ENCODE results near the gene SMCO2. TPM values are rescaled to one million over a fixed set of nuclear protein-coding genes. Genes with fewer than 3 reads are reported as not detected.

Gene SMCO2
- total RNA-seq (2014; rRNA removed; shearing (Covaris generic); ENCODE audit: low replicate concordance): not detected in 2 replicates

GRCh38 chr12:27446436-27446835 is at the start of gene SMCO2:
Gene SMCO2, plus strand, starts transcription at chr12:27446736. Its CDS starts 23,896 bp downstream, at chr12:27470632.
- peaks cover 2% of the 10 kb centered on the region; the same call in 1 of the 2 replicates for H3K9me3 ChIP-seq
- H3K4me3 ChIP-seq: no peak within 1 kb of the TSS
- H3K27me3 ChIP-seq: no peaks in the 10 kb centered on the region
- DNase-seq: no peak
- no peaks in the 10 kb centered on the region for H3K36me3 ChIP-seq

- no peak for DNase-seq
These were observed 48.1 kb upstream of the SMCO2 start for GRCh38 chr12:27398466-27398865.

GRCh38 chr12:27399074-27399473 is 47.5 kb upstream of the SMCO2 start:
- H3K36me3 ChIP-seq: peaks cover 20% of the 10 kb centered on the region
- DNase-seq: no peak
- H3K27me3 ChIP-seq: no peaks in the 10 kb centered on the region
- no peak overlapping the region for H3K4me3 ChIP-seq
- no peaks in the 10 kb centered on the region; the same call in 1 of the 2 replicates for H3K9me3 ChIP-seq

More at GRCh38 chr12:27398466-27398865, 48.1 kb upstream of the SMCO2 start:
- Histone ChIP-seq H3K27me3 (no peaks in the 10 kb centered on the region), H3K36me3 (peaks cover 20% of the 10 kb centered on the region), H3K4me3 (no peak overlapping the region), H3K9me3 (no peaks in the 10 kb centered on the region)

- Histone ChIP-seq H3K4me3 (no peak overlapping the region), H3K27me3 (no peaks in the 10 kb centered on the region), H3K36me3 (peaks cover 35% of the 10 kb centered on the region), H3K9me3 (peaks cover 14% of the 10 kb centered on the region)
- no peak for DNase-seq
These were observed 45.6 kb upstream of the SMCO2 start for GRCh38 chr12:27400856-27401354.

- H3K4me3 ChIP-seq: no peak overlapping the region
- no peak for DNase-seq
- H3K36me3 ChIP-seq: peaks cover 12% of the 10 kb centered on the region
- no peaks in the 10 kb centered on the region for H3K27me3 ChIP-seq
- 0 out of 2 replicates have a peak, but pooled peaks cover 2% of the 10 kb centered on the region for H3K9me3 ChIP-seq
These were observed 34.5 kb upstream of the SMCO2 start for GRCh38 chr12:27412047-27412446.

GRCh38 chr12:27422697-27423096 is 23.8 kb upstream of the SMCO2 start:
- no peak for DNase-seq

GRCh38 chr12:27424631-27425230 is 21.8 kb upstream of the SMCO2 start:
- no peak for DNase-seq
- no peaks in the 10 kb centered on the region for H3K27me3 ChIP-seq
- H3K4me3 ChIP-seq: no peak overlapping the region
- peaks cover 8% of the 10 kb centered on the region; the same call in 1 of the 2 replicates for H3K36me3 ChIP-seq
- H3K9me3 ChIP-seq: no peaks in the 10 kb centered on the region

More at GRCh38 chr12:27422697-27423096, 23.8 kb upstream of the SMCO2 start:
- H3K36me3 ChIP-seq: peaks cover 20% of the 10 kb centered on the region
- no peak overlapping the region for H3K4me3 ChIP-seq
- H3K27me3 ChIP-seq: no peaks in the 10 kb centered on the region
- no peaks in the 10 kb centered on the region for H3K9me3 ChIP-seq

GRCh38 chr12:27425306-27425705 is 21.2 kb upstream of the SMCO2 start:
- H3K4me3 ChIP-seq: no peak overlapping the region
- no peaks in the 10 kb centered on the region for H3K27me3 ChIP-seq
- no peaks in the 10 kb centered on the region for H3K9me3 ChIP-seq
- 0 out of 2 replicates have a peak, but pooled peaks cover 5% of the 10 kb centered on the region for H3K36me3 ChIP-seq
- DNase-seq: no peak

GRCh38 chr12:27426743-27427487 is 19.6 kb upstream of the SMCO2 start:
- H3K9me3 ChIP-seq: no peaks in the 10 kb centered on the region
- H3K4me3 ChIP-seq: no peak overlapping the region
- DNase-seq: no peak
- H3K36me3 ChIP-seq: 0 out of 2 replicates have a peak, but pooled peaks cover 3% of the 10 kb centered on the region
- no peaks in the 10 kb centered on the region for H3K27me3 ChIP-seq

GRCh38 chr12:27427824-27428223 is 18.7 kb upstream of the SMCO2 start:
- no peak overlapping the region for H3K4me3 ChIP-seq
- H3K36me3 ChIP-seq: 0 out of 2 replicates have a peak, but pooled peaks cover 3% of the 10 kb centered on the region
- no peaks in the 10 kb centered on the region for H3K9me3 ChIP-seq
- H3K27me3 ChIP-seq: no peaks in the 10 kb centered on the region
- no peak for DNase-seq

- no peak for DNase-seq
- no peak overlapping the region for H3K4me3 ChIP-seq
- no peaks in the 10 kb centered on the region for H3K9me3 ChIP-seq
- 0 out of 2 replicates have a peak, but pooled peaks cover 3% of the 10 kb centered on the region for H3K36me3 ChIP-seq
- no peaks in the 10 kb centered on the region for H3K27me3 ChIP-seq
These were observed 18.1 kb upstream of the SMCO2 start for GRCh38 chr12:27428466-27428865.

- Histone ChIP-seq H3K4me3 (no peak overlapping the region), H3K36me3 (0 out of 2 replicates have a peak, but pooled peaks cover 3% of the 10 kb centered on the region)
- no peak for DNase-seq
These were observed 16.9 kb upstream of the SMCO2 start for GRCh38 chr12:27429606-27430005.

GRCh38 chr12:27431185-27431584 is 15.4 kb upstream of the SMCO2 start:
- Histone ChIP-seq H3K9me3 (no peaks in the 10 kb centered on the region), H3K4me3 (no peak overlapping the region), H3K36me3 (0 out of 2 replicates have a peak, but pooled peaks cover 3% of the 10 kb centered on the region), H3K27me3 (no peaks in the 10 kb centered on the region)
- DNase-seq: no peak

More at GRCh38 chr12:27429606-27430005, 16.9 kb upstream of the SMCO2 start:
- no peaks in the 10 kb centered on the region for H3K9me3 ChIP-seq
- no peaks in the 10 kb centered on the region for H3K27me3 ChIP-seq

GRCh38 chr12:27434673-27435565 is 11.6 kb upstream of the SMCO2 start:
- no peak for DNase-seq
- H3K4me3 ChIP-seq: no peak overlapping the region

GRCh38 chr12:27436029-27436428 is 10.5 kb upstream of the SMCO2 start:
- no peak for DNase-seq
- Histone ChIP-seq H3K4me3 (no peak overlapping the region), H3K27me3 (no peaks in the 10 kb centered on the region), H3K9me3 (no peaks in the 10 kb centered on the region), H3K36me3 (0 out of 2 replicates have a peak, but pooled peaks cover 3% of the 10 kb centered on the region)

More at GRCh38 chr12:27434673-27435565, 11.6 kb upstream of the SMCO2 start:
- Histone ChIP-seq H3K9me3 (no peaks in the 10 kb centered on the region), H3K27me3 (no peaks in the 10 kb centered on the region), H3K36me3 (0 out of 2 replicates have a peak, but pooled peaks cover 3% of the 10 kb centered on the region)

GRCh38 chr12:27436768-27437167 is 9.8 kb upstream of the SMCO2 start:
- no peaks in the 10 kb centered on the region for H3K9me3 ChIP-seq
- H3K36me3 ChIP-seq: no peaks in the 10 kb centered on the region
- DNase-seq: no peak
- no peak overlapping the region for H3K4me3 ChIP-seq
- no peaks in the 10 kb centered on the region for H3K27me3 ChIP-seq

Data from MG63 (cell line).